Osteocyte (in vitro differentiated cells): ENCODE data around the gene SNF8. TPM values are rescaled to one million over a fixed set of nuclear protein-coding genes. Genes with fewer than 3 reads are reported as not detected.

Experiments
- DNase-seq: peaks from one replicate; pipeline ENCODE4 v3.0.0; 2021; ENCODE audit warnings: mixed read lengths; ENCODE audit not compliant: unreplicated experiment; ENCODE audit errors: extremely low spot score
- H3K27ac Mint-ChIP-seq: one replicate; pipeline ENCODE4 v1.8.0; 2021; ENCODE audit warnings: mild to moderate bottlenecking, mixed read lengths; ENCODE audit not compliant: unreplicated experiment
- H3K27me3 Mint-ChIP-seq: one replicate; pipeline ENCODE4 v1.8.0; 2021; ENCODE audit warnings: mixed read lengths; ENCODE audit not compliant: unreplicated experiment
- H3K36me3 Mint-ChIP-seq: one replicate; pipeline ENCODE4 v1.8.0; 2021; ENCODE audit warnings: mixed read lengths; ENCODE audit not compliant: unreplicated experiment
- H3K4me1 Mint-ChIP-seq: one replicate; pipeline ENCODE4 v1.8.0; 2021; ENCODE audit warnings: mixed read lengths; ENCODE audit not compliant: unreplicated experiment
- H3K4me3 Mint-ChIP-seq: one replicate; pipeline ENCODE4 v1.8.0; 2021; ENCODE audit warnings: mild to moderate bottlenecking, moderate library complexity, mixed read lengths; ENCODE audit not compliant: unreplicated experiment
- H3K9me3 Mint-ChIP-seq: one replicate; pipeline ENCODE4 v1.8.0; 2021; ENCODE audit warnings: mixed read lengths; ENCODE audit not compliant: unreplicated experiment
- total RNA-seq: library from RNA; stranded (reverse); gene quantifications from 2 replicates; pipeline ENCODE4 v1.2.1, GENCODE V29; 2021
- TF ChIP-seq, protein P1 (sequence below): fragments of 200-600 bp; sonication (generic); IDR thresholded peaks from 2 replicates; pipeline ENCODE4 v1.5.0; 2021; ENCODE audit warnings: antibody characterized with exemption, mild to moderate bottlenecking, moderate library complexity

SNF8 gene
- total RNA-seq, 1 donor from 2014 or later, result 125 TPM

DNA sequence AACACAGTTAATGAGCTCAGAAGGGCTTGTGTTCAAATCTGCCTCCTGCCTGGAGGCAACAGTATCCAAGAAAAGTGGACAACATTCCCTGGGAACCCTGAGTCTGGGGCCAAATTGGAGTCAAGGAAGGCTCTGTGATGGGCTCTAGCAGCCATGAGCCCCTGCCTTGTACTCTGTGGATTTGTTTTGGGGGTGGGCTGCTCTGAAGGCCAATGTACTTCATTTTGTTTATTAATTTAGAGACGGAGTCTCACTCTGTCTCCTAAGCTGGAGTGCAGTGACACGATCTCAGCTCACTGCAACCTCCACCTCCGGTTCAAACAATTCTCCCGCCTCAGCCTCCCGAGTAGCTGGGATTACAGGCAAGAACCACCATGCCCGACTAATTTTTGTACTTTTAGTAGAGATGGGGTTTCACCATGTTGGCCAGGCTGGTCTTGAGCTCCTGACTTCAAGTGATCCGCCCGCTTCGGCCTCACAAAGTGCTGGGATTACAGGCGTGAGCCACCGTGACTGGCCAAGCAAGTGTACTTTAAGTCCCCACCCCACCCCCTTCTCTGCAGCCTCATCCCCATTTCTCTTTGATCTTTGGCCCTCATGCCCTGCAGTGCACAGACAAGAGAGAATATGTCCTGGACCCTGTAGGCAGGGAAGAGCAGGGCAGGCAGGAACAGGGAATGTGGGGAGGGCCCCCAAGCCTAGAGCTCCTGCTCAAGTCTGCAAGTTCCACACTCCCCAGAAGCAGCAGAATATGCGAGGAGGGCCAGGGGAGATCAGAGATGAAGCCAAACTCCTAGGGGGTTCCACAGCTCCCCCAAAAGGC lies 26.4 kb upstream of the SNF8 start:
- no peak for DNase-seq
- Mint-ChIP-seq H3K27me3 (no peaks in the 10 kb centered on the region), H3K4me1 (peaks cover 22% of the 10 kb centered on the region), H3K9me3 (no peaks in the 10 kb centered on the region), H3K4me3 (no peak overlapping the region), H3K36me3 (no peaks in the 10 kb centered on the region), H3K27ac (peak overlapping the region; percentile 23)
- TF ChIP-seq, protein P1, sequence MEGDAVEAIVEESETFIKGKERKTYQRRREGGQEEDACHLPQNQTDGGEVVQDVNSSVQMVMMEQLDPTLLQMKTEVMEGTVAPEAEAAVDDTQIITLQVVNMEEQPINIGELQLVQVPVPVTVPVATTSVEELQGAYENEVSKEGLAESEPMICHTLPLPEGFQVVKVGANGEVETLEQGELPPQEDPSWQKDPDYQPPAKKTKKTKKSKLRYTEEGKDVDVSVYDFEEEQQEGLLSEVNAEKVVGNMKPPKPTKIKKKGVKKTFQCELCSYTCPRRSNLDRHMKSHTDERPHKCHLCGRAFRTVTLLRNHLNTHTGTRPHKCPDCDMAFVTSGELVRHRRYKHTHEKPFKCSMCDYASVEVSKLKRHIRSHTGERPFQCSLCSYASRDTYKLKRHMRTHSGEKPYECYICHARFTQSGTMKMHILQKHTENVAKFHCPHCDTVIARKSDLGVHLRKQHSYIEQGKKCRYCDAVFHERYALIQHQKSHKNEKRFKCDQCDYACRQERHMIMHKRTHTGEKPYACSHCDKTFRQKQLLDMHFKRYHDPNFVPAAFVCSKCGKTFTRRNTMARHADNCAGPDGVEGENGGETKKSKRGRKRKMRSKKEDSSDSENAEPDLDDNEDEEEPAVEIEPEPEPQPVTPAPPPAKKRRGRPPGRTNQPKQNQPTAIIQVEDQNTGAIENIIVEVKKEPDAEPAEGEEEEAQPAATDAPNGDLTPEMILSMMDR, result no peak

DNA sequence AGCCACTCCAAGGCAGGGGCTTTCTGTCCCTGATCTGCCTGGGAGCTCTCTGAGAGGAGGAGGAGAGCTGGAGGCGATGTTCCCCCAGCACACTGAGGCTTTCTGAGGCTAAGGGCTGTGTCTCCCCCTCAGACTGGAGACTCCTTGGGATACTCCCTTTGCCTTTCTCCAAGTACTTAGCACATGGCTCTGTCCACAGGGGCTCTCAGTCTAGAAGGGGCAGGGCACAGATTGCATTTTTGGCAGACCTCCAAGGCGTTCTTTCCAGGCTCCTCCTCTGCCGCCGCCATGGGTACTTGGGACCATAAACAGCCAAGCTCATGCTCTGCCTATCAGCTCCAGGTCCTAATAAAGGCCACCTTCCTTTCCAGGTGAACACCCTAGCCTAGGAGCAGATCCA lies 25.6 kb upstream of the SNF8 start:
- Mint-ChIP-seq H3K9me3 (no peaks in the 10 kb centered on the region), H3K27me3 (no peaks in the 10 kb centered on the region), H3K36me3 (no peaks in the 10 kb centered on the region), H3K4me1 (peaks cover 22% of the 10 kb centered on the region), H3K27ac (no peak overlapping the region), H3K4me3 (no peak overlapping the region)
- DNase-seq, result no peak
- TF ChIP-seq, protein P1, result no peak

DNA sequence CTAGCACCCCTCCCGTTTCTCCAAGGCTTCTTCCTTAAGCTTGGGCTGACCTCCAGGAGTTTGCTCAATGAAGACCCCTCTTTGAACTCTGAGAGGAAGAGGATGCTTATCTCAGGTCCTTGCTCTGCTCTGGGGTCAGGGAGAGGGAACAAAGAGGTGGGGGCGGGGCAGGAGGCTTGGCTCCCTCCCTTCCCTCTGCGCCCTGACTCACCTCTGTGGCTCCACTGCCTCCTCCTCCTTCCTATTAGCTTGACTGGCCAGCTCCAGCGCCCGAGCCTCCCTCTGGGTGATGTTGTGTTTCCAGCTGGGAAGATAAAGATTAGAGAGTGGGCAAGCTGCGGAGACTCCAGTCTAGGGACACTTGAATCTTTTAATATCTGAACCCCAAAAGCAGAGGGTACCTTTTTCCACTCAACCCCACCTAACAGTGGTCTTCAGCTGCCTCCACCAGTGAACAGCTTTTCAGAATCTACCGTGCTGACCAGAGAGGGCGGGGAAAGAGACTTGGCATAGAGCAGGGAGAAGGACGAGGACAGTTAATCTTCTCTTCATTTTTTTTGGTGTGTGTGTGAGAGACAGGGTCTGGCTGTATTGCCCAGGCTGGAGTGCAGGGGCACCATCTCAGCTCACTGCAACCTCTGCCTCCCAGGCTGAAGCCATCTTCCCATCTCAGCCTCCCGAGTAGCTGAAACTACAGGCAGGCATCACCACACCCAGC lies 17.0 kb upstream of the SNF8 start:
- Mint-ChIP-seq H3K4me3 (no peak overlapping the region), H3K9me3 (no peaks in the 10 kb centered on the region), H3K4me1 (peaks cover 14% of the 10 kb centered on the region), H3K27ac (no peak overlapping the region), H3K27me3 (no peaks in the 10 kb centered on the region), H3K36me3 (no peaks in the 10 kb centered on the region)
- TF ChIP-seq, protein P1, result no peak
- DNase-seq, result no peak

DNA sequence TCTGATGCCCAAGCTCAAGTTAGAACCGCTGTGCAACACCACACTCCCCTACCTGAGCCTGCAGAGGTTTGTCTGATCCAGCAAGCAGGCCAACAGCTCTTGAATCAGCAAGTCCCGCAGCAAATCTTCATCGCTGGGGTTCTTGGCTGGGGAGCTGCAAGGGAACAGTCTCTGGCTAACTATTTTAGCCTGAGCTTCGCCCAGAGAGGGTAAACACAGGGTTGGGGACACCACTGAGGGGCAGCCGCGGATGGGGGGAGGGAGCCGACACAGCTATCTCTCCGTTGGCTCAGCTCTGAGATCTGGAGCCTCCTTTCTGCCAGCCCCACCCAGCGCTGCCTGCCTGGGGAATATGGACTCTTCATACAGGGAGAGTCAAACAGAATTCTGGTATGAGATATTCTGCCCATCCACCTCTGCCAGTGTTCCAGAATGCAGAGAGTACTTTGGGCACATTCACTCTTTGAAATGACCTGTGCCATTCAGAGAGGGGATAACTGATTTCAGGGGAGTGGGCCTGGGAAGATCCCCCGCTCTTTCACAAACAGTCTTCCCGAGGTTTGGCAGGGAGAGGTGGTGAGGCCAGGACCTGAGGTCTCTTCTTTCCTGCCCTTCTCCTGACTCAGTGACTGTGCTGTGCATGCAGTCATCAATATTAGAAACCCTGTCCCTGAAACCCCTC lies 16.3 kb upstream of the SNF8 start:
- Mint-ChIP-seq H3K9me3 (no peaks in the 10 kb centered on the region), H3K4me1 (peaks cover 14% of the 10 kb centered on the region), H3K4me3 (no peak overlapping the region), H3K27me3 (no peaks in the 10 kb centered on the region), H3K27ac (no peak overlapping the region), H3K36me3 (no peaks in the 10 kb centered on the region)
- TF ChIP-seq, protein P1, result no peak
- DNase-seq, result no peak
